Testis (tissue), 3 donors: ENCODE measurements around the gene LACRT. TPM values are rescaled to one million over a fixed set of nuclear protein-coding genes. Genes with fewer than 3 reads are reported as not detected.

Experiments used
- DNase-seq: peaks from one replicate; pipeline ENCODE4 v3.0.0-alpha.2; 2019
- H3K27ac ChIP-seq, 2 donors: fragments of 200-600 bp; sonication (generic); one replicate each; pipeline ENCODE4 v1.5.1; 2019
- H3K27me3 ChIP-seq: fragments of 200-600 bp; sonication (generic); one replicate; pipeline ENCODE4 v1.5.1; 2019
- H3K36me3 ChIP-seq: fragments of 200-600 bp; sonication (generic); one replicate; pipeline ENCODE4 v1.5.1; 2017; ENCODE audit warnings: low read depth; ENCODE audit errors: missing control alignments
- H3K4me1 ChIP-seq: fragments of 200-600 bp; sonication (generic); one replicate; pipeline ENCODE4 v1.5.1; 2019
- H3K4me3 ChIP-seq, 2 donors: fragments of 200-600 bp; sonication (generic); one replicate each; pipeline ENCODE4 v1.5.1; 2017 to 2019
- H3K9me3 ChIP-seq: fragments of 200-600 bp; sonication (generic); one replicate; pipeline ENCODE4 v1.5.1; 2017
- POLR2A ChIP-seq: fragments of 450-650 bp; IDR thresholded peaks from one replicate; pipeline ENCODE4 v1.6.1; 2017; ENCODE audit warnings: antibody characterized with exemption, mild to moderate bottlenecking, moderate library complexity
- WGBS, 2 donors: methylation state at CpG; one replicate each; pipeline ENCODE4 v1.1.5; 2018; 5-methylcytosine and 5-hydroxymethylcytosine counted together
- intact Hi-C: fragments of 100-400 bp; cut with DNase I; formaldehyde crosslinking; loops from one replicate; pipeline ENCODE4 v1.15.1; 2023; ENCODE audit warnings: low total_unique reads
- polyA plus RNA-seq: library from polyadenylated mRNA; stranded (reverse); fragments of 350-450 nt; fragmentation: Illumina TruSeq; extraction: RNeasy Lipid Tissue Mini Kit (QIAGEN cat#74804); gene quantifications from one replicate; pipeline ENCODE4 v1.2.3, GENCODE V29; 2014; ENCODE audit warnings: low read depth, low replicate concordance; ENCODE audit not compliant: insufficient read depth
- total RNA-seq, 2 donors: library from RNA; depleted of rRNA; stranded (reverse); fragments of >200 nt; gene quantifications; one replicate each; pipeline ENCODE4 v1.2.3, GENCODE V29; 2016
- TF ChIP-seq, protein P1 (sequence below), 3 experiments: fragments of 450-650 bp in 2 of 3; fragments of 200-600 bp in 1 of 3; sonication (generic) in 1 of 3; IDR thresholded peaks; one replicate each; pipeline ENCODE4 v1.5.1; 2016 to 2019; ENCODE audit warnings: antibody characterized with exemption in 3 of 3, mild to moderate bottlenecking in 2 of 3, moderate library complexity in 1 of 3

The LACRT gene
- total and polyA plus RNA-seq, 3 donors from 2014 or later = not detected

DNA sequence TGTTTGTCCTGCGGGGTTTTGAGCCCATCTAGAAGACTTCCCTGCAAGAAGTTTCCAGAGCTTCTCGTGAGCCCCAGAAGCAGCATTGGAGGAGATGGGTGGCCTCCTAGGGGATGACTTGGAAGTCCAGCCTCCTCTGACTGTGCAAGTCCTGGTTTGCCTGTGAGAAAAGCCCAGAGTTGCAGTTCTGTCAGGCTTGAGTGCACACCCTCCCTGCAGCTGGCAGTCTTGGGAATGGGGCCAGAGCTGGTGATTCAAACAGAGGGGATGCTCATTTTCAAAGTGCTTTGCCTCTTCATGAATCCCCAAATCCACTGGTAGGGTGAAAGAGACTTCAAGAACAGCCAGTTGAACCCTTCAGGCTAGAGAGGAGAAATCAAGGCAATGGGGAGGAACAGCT is 42.4 kb downstream of the LACRT start:
- no peak for DNase-seq
- H3K4me1 ChIP-seq = peaks cover 19% of the 10 kb centered on the region
- no peaks in the 10 kb centered on the region for H3K9me3 ChIP-seq
- TF ChIP-seq, protein P1, sequence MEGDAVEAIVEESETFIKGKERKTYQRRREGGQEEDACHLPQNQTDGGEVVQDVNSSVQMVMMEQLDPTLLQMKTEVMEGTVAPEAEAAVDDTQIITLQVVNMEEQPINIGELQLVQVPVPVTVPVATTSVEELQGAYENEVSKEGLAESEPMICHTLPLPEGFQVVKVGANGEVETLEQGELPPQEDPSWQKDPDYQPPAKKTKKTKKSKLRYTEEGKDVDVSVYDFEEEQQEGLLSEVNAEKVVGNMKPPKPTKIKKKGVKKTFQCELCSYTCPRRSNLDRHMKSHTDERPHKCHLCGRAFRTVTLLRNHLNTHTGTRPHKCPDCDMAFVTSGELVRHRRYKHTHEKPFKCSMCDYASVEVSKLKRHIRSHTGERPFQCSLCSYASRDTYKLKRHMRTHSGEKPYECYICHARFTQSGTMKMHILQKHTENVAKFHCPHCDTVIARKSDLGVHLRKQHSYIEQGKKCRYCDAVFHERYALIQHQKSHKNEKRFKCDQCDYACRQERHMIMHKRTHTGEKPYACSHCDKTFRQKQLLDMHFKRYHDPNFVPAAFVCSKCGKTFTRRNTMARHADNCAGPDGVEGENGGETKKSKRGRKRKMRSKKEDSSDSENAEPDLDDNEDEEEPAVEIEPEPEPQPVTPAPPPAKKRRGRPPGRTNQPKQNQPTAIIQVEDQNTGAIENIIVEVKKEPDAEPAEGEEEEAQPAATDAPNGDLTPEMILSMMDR (IDR thresholded peaks at IDR 0.05) = no peak
- TF ChIP-seq POLR2A = no peak
- no peak overlapping the region for H3K4me3 ChIP-seq
- no peak overlapping the region for H3K27ac ChIP-seq
- no peaks in the 10 kb centered on the region for H3K27me3 ChIP-seq
- no peaks in the 10 kb centered on the region for H3K36me3 ChIP-seq
- WGBS, 2 donors = 93 to 95% methylated on average over 2 of the region's 2 CpGs
- intact Hi-C loops = no loop called here

GRCh38 chr12:54590978-54591591 is 43.6 kb downstream of the LACRT start:
- H3K9me3 ChIP-seq = no peaks in the 10 kb centered on the region
- no peaks in the 10 kb centered on the region for H3K36me3 ChIP-seq
- no peak overlapping the region for H3K27ac ChIP-seq
- peaks cover 13% of the 10 kb centered on the region for H3K4me1 ChIP-seq
- 75 to 84% methylated on average over 7 of the region's 7 CpGs for whole genome bisulfite sequencing, 2 donors
- no peak for DNase-seq
- H3K4me3 ChIP-seq = no peak overlapping the region
- TF ChIP-seq POLR2A = no peak
- TF ChIP-seq, protein P1 (IDR thresholded peaks at IDR 0.05) = no peak
- no peaks in the 10 kb centered on the region for H3K27me3 ChIP-seq
- intact Hi-C loops = no loop called here

GRCh38 chr12:54589964-54590363 is 44.7 kb downstream of the LACRT start:
- intact Hi-C loops = no loop called here

DNA sequence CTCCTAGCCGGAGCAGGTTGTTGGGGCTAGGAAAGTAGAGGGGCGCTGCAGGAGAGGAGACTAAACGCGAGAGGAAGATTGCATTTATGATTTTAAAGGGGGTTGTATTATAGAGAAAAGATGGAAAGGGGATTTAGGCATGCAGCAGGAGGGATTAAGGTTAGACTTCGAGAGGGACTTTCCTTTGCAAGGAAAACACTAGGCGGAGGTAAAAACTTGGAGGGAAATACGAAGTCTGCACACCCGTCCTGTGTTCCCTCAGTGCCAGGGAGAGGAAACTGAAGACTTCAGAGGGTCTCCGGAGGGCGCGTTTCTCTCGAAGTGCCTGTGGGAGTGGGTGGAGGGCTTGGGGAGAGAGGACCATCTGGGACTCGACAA is 45.8 kb downstream of the LACRT start:
- Histone ChIP-seq H3K36me3 (no peaks in the 10 kb centered on the region), H3K9me3 (no peaks in the 10 kb centered on the region), H3K4me1 (peaks cover 6% of the 10 kb centered on the region), H3K27me3 (no peaks in the 10 kb centered on the region), H3K27ac (no peak overlapping the region), H3K4me3 (peak overlapping the region; percentile 40 to 52)
- 14 to 18% methylated on average over 13 of the region's 13 CpGs for WGBS, 2 donors
- intact Hi-C loops = no loop called here
- no peak for DNase-seq
- TF ChIP-seq POLR2A = no peak
- TF ChIP-seq, protein P1 (IDR thresholded peaks at IDR 0.05) = no peak

More at GRCh38 chr12:54589964-54590363, 44.7 kb downstream of the LACRT start:
- Histone ChIP-seq H3K27me3 (no peaks in the 10 kb centered on the region), H3K4me1 (peaks cover 6% of the 10 kb centered on the region), H3K4me3 (no peak overlapping the region), H3K9me3 (no peaks in the 10 kb centered on the region), H3K27ac (no peak overlapping the region), H3K36me3 (no peaks in the 10 kb centered on the region)
- DNase-seq = no peak
- WGBS, 2 donors = 85 to 88% methylated on average over 5 of the region's 5 CpGs
- TF ChIP-seq, protein P1 (IDR thresholded peaks at IDR 0.05) = no peak
